Ovary (tissue), 3 donors: Measurements from ENCODE around the gene SPATA25.

Experiments used
- EP300 ChIP-seq: sonication (generic); formaldehyde crosslinking; IDR thresholded peaks from one replicate; pipeline ENCODE4 v1.6.1; 2017; ENCODE audit warnings: antibody characterized with exemption
- POLR2A ChIP-seq: fragments of 450-650 bp; IDR thresholded peaks from one replicate; pipeline ENCODE4 v1.6.1; 2017; ENCODE audit warnings: antibody characterized with exemption, mild to moderate bottlenecking, moderate library complexity
- TF ChIP-seq, protein P1 (sequence below), 3 donors: fragments of 450-650 bp in 2 of 3; fragments of 200-600 bp in 1 of 3; IDR thresholded peaks; one replicate each; pipeline versions ENCODE4 v1.5.1 to v1.8.0; 2016 to 2022; ENCODE audit warnings: antibody characterized with exemption in 3 of 3, mild to moderate bottlenecking in 1 of 3
- donor health status: DM: no; HTN: no; CAD: no.

DNA sequence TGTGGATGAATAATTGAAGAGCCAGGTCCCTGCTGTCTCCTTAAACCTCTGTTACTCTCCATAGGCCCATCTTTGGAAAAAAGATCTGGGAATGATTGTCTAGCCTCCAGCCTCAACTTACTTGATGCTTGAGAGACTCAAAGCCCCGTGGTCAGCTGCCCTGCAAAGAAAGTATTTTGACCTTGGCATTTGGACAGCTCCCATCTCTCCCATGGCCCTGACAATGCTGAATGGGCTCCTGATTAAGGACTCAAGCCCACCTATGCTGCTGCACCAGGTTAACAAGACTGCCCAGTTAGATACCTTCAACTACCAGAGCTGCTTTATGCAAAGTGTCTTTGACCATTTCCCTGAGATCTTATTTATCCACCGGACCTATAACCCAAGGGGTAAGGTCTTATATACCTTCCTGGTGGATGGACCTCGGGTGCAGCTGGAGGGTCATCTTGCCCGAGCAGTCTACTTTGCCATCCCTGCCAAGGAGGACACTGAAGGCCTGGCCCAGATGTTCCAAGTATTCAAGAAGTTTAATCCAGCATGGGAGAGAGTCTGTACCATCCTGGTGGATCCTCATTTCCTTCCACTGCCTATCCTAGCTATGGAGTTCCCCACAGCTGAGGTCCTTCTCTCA is 4.8 kb downstream of the SPATA25 start:
- TF ChIP-seq POLR2A (no peak), EP300 (no peak)
- TF ChIP-seq, protein P1, sequence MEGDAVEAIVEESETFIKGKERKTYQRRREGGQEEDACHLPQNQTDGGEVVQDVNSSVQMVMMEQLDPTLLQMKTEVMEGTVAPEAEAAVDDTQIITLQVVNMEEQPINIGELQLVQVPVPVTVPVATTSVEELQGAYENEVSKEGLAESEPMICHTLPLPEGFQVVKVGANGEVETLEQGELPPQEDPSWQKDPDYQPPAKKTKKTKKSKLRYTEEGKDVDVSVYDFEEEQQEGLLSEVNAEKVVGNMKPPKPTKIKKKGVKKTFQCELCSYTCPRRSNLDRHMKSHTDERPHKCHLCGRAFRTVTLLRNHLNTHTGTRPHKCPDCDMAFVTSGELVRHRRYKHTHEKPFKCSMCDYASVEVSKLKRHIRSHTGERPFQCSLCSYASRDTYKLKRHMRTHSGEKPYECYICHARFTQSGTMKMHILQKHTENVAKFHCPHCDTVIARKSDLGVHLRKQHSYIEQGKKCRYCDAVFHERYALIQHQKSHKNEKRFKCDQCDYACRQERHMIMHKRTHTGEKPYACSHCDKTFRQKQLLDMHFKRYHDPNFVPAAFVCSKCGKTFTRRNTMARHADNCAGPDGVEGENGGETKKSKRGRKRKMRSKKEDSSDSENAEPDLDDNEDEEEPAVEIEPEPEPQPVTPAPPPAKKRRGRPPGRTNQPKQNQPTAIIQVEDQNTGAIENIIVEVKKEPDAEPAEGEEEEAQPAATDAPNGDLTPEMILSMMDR (IDR thresholded peaks at IDR 0.05): no peak
